NCI-H146 treated with DMSO at 0.1 percent for 48 hours (cell line): ENCODE results near the gene ERGIC1.
A peak's percentile ranks its signal among the peaks of the same experiment; 100 is the strongest.
"Not testable (repeated sequence)": the region's sequence is repeated elsewhere in the genome, so short reads cannot be mapped to it uniquely, and the experiment has no call there.

Experiments
- DNase-seq: peaks from one replicate; lab custom pipeline; 2025; ENCODE audit not compliant: unreplicated experiment; lab: John Stamatoyannopoulos, UW

Gene ERGIC1

DNA sequence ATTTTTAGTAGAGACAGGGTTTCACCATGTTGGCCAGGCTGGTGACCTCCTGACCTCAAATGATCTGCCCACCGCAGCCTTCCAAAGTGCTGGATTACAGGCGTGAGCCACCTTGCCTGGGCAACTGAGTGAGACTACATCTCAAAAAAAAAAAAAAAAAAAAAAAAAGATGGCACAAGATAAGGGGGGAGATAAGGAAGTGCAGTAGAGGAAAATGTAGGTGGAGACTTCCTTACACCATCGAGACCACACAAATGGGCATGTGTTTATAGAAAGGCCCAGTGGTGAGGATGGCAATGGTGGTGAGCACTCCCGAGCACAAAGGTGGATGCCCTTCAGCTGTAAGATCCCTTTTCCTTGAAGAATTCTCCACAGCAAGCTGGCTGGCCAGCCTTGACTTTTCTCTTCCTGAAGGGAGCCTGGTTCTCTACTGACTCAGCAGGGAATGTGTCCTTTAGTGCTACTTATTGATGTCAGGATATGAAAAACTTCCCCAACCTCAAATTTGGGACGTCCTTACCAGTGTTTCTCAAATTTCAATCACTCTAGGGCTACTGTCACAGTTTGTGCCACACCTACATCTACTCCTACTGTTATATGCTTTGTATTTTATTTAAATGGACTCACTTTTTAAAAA lies 28.2 kb downstream of the ERGIC1 start:
- no peak for DNase-seq

DNA sequence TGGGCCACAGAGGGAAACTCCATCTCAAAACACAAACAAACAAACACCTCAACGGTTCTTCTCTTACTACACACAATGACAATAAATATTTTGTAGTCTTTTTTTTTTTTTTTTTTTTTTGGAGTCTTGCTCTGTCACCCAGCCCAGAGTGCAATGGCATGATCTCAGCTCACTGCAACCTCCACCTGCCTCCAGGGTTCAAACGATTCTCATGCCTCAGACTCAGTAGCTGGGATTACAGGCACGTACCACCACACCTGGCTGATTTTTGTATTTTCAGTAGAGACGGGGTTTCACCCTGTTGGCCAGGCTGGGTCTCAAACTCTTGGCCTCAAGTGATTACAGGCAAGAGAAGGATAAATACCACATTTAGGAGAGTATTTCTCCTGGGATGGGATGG lies 30.1 kb downstream of the ERGIC1 start:
- DNase-seq: not testable (repeated sequence)

DNA sequence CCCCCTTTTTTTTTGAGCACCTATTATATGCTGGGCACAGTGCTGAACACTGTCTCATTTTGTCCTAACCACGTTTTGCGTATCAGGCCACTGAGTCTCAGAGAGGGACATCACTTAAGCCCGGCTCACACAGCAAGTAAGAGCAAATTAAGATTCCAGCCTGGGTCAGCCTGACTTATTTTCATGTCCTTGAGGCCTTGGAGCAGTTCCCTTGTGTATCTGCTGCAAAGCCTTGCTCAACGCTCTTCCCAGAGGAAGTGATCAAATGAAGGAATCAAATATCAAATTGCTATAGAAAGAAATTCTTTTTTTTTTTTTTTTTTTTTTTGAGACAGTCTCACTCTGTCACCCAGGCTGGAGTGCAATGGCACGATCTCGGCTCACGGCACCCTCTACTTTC lies 30.7 kb downstream of the ERGIC1 start:
- no peak for DNase-seq

DNA sequence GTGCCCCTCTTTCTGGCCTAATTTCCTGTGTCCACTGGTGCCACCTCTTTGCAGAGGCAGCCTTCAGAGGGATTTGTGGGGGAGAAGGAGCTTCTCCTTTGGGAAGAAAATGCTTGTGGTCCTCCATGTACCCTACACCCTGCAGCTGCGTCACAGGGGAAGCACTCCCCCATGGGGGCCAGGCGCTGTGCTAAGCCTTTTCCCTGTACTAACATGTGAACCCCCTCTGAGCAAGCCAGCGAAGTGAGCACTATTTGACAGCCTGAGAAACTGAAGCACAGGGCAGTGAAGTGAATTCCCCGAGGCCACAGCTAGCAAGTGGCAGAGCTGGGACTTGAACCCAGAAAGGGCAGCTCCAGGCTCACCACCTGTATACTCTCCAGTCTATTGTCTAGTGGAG lies 32.3 kb downstream of the ERGIC1 start:
- DNase-seq: no peak

DNA sequence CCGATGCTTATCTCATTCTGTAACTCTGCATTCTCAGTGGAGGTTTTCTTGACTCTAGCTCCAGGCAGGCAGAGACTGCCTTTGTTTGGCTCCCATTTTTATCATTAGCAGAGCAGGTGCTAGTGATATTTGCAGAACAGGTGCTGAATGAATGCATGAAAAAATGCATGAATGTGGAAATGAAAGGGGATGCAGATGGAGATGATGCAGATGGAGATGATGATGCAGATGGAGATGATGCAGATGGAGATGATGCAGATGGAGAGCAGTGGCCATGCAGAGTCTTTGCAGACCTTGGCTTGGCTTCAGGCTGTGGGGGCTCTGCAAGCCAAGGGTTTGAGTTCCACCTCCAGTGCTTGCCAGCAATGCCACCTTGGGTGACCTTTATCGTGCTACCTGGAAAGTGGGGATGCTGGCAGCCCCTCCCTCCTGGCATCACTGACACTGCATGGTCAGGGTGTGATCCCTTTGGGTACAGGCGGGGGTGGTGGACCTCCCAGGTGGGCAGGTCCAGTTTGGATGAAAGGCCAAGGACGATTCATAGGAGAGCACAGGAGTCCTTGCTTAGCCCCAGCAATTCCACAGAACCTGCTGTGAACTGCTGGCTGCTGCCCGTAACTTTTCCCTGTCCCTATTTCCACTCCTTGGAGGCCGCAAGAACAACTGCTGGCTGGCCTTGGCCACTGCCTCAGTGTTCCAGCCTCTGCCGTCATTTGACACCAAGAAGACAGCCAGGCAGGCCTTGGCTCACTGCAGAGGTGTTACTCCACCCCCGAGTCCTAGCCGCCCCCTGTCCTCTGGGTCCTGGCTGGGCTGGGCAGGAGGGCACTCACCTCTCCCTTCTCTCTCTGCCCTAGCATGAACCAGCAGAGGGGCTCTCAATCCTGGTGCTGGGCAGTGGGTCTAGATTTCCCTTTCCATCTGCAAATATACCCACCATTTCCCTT lies 33.0 kb downstream of the ERGIC1 start:
- DNase-seq: peak; percentile 62

DNA sequence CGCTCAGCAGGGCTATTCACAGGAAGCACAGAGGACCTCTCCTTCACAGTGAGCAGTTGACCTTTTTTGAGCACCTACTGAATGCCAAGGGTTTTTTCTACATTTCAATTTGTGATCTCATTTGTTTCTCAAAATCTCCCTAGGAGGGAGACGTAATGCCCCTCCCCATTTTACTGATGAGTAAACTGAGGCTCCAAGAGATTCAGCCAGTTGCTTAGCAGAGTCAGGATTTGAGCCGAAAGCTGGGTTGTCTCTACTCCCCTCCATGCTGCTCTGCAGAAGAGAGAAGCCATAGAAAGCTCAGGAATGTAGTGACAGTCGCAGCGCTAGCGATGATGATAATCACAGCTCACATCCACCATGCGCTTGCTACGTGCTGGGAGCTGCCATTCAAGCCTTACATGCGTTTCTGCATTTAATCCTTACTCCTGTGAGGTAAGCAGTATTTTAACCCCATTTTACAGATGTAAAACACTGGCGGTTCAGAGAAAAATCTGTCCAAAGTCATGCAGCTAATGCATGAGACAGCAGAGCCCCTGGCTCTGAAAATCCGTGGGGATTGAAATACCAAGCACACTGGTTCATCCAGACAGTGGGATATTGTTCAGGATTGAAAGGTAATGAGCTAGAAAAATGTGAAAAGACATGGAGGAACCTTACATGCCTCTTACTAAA lies 33.8 kb downstream of the ERGIC1 start:
- DNase-seq: no peak

DNA sequence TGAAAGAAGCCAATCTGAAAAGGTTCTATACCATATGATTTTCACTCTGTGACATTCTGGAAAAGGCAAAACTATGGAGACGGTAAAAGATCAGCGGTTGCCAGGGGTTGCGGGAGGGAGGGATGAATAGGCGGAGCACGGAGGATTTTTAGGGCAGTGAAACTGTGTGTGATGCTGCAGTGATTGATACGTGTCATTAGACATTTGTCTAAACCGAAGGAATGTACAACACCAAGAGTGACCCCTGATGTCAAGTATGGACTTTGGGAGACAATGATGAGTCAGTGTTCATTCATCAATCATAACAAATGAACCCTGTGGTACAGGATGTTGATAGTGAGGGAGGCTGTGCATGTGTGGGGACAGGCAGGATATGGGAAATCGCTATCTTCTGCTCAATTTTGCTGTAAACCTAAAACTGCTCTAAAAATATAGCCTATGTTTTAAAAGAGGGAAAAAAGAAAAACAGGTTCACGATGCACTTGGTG lies 34.4 kb downstream of the ERGIC1 start:
- DNase-seq: no peak

DNA sequence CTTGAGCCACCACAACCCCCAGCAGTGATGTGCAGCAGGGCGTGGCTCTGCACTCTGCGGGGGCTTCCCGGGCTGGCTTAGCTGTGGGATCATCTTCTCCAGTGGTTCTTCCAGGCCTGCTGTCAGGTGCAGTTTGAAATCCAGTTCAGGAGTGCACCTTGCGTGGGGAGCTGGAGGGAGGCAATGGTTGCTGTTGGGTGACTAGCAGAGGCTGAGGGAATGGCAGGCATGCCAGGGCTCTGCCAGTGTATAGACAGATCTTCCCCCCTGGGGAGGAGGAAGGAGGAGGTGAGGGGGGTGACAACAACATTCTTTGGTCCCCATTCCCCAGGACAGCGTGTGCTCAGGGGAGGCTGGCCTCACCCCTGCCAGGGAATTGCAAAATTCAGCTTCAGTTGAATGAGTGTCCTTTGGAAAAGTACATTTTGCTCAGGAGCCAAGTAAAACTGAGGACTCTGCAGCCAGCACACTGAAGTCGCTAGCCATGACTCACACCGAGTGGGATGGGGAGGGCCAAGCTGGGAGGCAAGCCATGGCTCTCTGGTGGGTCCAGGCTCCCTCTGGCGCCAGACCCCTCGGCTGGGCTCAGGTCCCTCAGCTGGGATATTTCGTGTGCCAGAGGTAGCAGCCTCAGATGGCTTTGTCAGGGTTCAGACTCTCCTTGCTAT lies 35.0 kb downstream of the ERGIC1 start:
- DNase-seq: no peak

DNA sequence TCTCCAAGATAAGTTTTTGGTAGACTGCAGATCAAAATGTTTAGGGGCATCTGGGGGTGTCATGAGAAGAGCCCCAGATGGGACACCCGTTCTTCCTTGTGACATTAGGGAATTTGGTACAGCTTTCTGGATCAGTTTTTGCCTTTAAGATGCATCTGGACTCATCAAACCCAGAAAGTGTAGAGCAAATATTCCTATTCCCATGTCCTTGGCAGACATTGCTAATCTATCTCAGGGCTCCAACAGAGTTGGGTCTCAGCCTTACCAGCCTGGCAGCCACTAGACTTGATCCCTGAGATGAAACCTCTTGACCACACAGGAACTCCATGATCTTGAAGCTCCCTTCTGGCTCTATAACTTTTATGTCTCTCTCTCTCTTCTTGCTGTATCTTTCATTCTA lies 35.6 kb downstream of the ERGIC1 start:
- no peak for DNase-seq

DNA sequence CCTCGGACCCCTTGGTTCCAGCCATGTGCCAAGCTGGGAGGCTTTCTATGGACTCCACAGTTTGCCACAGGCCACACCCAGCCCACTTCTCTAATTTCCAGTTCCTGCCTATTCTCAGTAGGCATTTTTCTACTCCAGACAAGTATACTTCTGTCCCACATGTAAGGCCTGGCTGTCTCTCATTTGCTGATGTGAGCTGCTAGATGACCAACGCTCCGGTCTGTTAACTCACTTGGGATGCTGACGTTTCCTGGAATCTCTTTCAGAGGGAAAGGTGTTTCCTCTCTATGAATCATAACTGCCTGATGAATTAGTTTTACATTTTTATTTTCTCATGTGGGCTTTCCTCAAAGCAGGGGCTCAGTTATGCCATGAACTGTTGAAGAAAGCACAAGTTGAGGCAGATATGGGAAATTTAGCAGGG lies 36.3 kb downstream of the ERGIC1 start:
- no peak for DNase-seq

DNA sequence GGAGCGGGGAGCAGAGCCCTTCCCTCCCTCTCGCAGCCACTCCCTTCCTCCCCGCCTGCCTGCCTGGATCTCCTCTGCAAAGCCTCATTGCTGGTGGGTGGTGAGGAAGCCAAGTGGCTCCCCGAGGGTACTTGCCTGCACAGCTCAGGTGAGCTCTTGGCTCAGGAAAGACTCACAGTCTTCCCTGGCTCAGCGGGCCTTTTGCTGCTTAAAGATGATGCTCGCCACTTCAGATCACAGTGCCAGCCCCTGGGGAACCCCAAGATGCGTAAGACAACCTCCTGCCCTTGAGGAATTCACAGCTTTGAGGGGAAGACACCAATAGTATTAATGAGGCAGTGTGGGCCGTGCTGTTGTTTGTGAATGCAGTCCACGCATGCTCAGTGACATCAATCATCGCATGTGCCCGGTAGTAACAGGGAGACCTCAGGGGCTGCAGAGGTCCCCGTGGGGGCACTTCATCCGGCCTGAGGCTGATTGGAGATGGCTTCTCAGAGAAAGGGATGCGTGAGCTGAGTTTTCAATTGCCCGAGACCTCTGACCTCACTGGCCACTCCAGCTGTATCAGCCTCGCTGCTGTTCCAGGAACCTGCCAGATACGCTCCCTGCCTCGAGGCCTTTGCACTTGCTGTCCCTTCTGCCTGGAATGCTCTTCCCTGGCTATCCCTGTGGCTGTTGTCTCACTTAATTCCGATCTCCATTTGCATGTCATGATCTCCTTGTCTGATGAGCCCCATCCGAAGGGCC lies 36.8 kb downstream of the ERGIC1 start:
- DNase-seq: no peak

DNA sequence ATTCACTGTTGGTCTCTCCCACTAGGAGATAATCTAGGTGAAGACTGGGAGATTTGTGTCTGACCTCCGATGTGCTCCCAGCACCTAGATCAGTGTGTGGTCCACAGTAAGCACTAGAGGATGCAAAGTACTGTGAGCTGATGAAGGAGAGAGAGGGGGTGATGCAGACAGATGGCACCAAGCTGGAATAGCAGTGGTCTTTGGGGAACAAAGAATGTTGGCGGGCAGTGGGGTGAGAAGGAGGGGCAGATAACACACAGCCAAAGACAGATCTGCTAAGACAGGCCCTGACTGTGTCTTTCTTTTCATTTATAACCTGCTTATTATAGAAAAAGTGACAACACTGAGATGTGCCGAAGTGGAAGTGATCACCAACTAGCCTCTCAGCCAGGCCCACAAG lies 37.5 kb downstream of the ERGIC1 start:
- no peak for DNase-seq

DNA sequence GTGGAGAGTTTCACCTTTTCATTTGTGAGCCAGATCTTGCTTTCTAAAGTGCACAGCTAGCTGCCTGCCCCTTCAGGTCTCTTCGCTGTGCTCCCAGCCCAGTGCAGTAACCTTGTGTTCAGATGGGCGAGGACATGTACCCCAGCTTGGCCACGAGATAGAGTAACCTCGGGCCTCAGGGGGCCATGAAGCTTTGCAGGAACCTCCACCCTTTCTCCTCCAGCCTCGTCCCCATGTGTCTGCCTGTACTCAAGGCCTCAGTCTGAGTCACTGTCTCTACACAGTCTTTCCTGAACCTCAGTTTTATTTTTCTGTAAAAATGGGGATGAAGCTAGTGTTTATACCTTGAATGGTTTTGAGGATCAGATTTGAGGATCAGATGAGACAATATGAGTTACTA lies 37.9 kb downstream of the ERGIC1 start:
- no peak for DNase-seq

DNA sequence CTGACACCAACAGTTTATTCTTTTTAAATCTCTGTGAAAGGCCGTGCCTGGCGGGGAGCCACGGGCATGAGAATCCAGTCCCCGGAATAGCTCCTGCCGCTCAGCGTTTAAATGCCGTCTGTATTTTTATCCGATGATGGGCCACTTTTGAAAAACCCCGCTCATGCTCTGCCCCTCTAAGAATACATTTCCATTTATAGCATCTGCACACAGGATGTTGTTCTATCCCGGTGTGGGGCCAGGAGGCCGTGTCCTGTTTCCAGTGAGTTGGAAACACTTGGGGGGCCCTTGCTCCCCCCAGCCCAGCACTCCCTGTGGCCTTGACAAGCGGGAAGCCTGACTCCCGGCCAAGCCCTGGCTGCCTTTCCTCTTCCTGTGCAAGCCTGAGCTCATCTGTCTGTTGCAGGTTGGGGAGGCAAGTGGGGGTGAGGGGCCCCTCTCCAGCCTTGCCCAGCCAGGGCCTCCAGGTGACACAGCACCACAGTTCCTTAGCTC lies 39.0 kb downstream of the ERGIC1 start:
- DNase-seq: no peak

DNA sequence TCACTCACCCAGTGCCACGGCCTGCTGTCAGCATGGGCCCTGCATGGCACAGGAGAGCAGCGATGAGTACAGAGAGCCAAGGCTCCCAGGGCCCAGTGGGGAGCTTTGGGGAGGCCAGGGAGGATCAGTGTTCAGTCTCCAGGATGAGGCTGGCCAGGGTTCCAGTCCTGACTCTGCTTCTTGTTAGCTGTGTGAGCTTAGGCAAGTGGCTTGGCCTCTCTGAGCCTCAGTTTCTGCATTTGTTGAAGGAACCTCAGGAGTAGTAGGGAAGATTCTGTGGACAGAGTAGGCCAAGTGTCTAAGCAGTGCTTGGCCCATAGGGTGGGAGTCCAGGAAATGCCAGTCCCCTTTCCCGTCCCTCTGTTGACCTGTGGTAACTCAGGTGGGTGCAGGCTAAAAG lies 39.5 kb downstream of the ERGIC1 start:
- no peak for DNase-seq

DNA sequence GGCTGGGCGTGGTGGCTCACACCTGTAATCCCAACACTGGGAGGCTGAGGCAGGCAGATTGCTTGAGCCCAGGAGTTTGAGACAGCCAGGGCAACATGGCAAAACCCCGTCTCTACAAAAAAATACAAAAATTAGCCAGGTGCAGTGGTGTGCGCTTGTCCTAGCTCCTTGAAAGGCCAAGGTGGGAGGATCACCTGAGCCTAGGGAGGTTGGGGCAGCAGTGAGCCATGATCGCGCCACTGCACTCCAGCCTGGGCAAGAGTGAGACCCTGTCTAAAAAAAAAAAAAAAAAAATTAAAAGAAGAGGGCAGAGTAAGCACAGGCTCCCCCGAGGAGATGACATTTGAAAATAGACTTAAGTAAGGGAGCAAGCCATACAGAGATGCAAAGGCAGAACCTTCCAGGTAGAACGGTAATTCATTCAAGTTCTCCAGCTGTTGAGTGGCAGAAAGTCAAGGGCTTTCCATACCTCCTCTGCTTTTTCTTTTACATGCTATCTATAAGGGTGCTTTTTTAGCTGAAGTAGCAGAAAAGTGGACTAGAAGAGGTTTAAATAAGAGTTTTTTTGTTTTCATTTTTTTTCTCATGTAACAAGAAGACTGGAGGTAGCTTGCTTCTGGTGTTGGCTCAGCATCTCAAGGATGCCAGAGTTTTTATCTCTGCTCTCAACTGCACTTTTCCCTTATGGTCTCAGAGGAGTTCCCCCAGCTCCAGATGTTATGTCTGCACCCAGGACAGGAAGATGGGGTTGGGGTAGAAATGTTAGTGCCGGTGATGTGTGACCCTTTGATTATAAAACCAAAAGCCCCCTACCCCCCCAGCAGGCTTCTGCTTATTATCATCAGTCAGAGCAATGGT lies 40.8 kb downstream of the ERGIC1 start:
- no peak for DNase-seq

DNA sequence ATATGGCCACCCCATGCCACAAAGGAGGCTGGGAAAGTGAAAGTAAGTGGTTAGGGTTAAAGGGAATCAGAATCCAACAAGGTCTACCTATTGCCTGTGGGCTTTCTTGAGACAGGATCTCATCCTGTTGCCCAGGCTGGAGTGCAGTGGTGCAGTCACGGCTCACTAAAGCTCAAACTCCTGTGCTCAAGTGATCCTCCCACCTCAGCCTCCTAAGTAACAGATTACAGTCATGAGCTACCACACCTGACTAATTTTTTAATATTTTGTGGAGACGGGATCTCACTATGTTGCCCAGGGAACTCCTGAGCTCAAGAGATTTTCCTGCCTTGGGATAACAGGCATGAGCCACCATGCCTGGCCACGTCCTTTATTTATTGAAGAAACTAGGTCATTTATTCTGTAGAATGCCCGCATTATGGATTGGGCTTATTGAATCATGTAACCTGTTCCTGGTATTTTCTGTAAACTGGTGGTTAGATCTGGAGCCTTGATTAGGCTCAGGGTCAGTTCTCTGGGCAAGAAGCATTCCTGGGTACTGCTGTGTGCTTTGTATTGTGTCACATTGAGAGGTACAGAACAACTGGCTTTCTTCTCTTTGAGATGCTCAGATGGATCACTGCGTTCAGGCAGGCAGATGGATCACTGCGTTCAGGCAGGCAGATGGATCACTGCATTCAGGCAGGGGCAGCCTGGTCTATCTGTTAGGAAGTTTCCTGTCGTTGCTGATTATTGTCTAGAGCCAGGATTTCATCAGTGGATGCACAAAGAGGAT lies 41.6 kb downstream of the ERGIC1 start:
- no peak for DNase-seq

DNA sequence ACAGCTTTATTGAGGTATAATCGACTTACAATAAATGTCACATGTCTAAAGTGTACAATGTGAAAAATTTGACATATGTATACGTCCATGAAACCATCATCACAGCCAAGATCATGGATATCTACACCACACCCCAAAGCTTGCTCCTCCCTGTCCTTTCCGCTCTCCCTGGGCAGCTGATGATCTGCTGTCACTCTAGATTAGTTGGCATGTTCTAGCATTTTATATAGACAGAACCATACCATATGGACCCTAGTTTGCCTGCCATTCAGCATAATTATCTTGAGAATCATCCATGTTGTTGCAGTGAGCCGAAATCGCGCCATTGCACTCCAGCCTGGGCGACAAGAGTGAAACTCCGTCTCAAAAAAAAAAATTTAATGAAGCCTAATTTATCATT lies 42.5 kb downstream of the ERGIC1 start:
- DNase-seq: no peak
